ENCODE measurements around the gene SBK3. TPM values are rescaled to one million over a fixed set of nuclear protein-coding genes. Genes with fewer than 3 reads are reported as not detected.

Gene SBK3
- total and polyA plus RNA-seq, 10 of the 15 experiments (the other 5 are each of a cell fraction or from before 2014, with no cell fraction given): not detected

- TF ChIP-seq BCLAF1 (IDR thresholded peaks at IDR 0.05) (no peak), SREBF2 (IDR thresholded peaks at IDR 0.05; ENCODE audit: low read length) (no peak), GATAD2B (conservative IDR thresholded peaks at IDR 0.05; ENCODE audit: low read depth) (no peak), PAX8 (IDR thresholded peaks at IDR 0.05) (no peak), ZNF687 (IDR thresholded peaks at IDR 0.05) (no peak), NR2C1 (IDR thresholded peaks at IDR 0.05) (no peak), CEBPZ (IDR thresholded peaks at IDR 0.05; ENCODE audit: low read depth, low read length) (no peak), ZBED1 (IDR thresholded peaks at IDR 0.05; ENCODE audit: borderline replicate concordance) (no peak)
Observed at GRCh38 chr19:55537741-55538111, 7.6 kb downstream of the SBK3 start (continued).
